ENCODE data around the gene KIAA0513.

Gene KIAA0513

DNA sequence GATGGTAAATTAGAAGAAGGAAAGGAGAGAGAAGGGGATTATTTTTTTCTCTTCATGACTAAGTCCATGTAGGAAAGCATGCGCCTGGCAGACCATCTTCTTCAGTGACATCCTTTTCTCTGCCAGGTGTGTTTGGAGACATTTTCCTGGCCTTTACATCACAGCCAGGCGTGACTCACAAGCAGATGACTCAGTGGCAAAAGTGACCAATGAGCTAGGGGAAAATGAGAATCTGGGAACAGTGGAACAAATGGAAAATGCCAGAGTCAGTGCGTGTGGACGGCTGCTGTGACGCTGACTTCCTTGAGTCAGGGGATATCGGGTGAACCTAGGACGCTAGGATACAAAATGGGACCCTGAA is 9.4 kb downstream of the KIAA0513 start:
- TF ChIP-seq, protein P1, sequence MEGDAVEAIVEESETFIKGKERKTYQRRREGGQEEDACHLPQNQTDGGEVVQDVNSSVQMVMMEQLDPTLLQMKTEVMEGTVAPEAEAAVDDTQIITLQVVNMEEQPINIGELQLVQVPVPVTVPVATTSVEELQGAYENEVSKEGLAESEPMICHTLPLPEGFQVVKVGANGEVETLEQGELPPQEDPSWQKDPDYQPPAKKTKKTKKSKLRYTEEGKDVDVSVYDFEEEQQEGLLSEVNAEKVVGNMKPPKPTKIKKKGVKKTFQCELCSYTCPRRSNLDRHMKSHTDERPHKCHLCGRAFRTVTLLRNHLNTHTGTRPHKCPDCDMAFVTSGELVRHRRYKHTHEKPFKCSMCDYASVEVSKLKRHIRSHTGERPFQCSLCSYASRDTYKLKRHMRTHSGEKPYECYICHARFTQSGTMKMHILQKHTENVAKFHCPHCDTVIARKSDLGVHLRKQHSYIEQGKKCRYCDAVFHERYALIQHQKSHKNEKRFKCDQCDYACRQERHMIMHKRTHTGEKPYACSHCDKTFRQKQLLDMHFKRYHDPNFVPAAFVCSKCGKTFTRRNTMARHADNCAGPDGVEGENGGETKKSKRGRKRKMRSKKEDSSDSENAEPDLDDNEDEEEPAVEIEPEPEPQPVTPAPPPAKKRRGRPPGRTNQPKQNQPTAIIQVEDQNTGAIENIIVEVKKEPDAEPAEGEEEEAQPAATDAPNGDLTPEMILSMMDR (conservative IDR thresholded peaks at IDR 0.05; ENCODE audit: low read length): no peak
- no peak for TF ChIP-seq EZH2phosphoT487 (IDR thresholded peaks at IDR 0.05; ENCODE audit: borderline replicate concordance)
- Histone ChIP-seq H3K9me2 (replicated peaks; ENCODE audit: low read depth, low read length) (no peaks in the 10 kb centered on the region), H3K9ac (ENCODE audit: low read depth, low read length, poor library complexity, severe bottlenecking) (no peak overlapping the region), H3K27me3 (ENCODE audit: insufficient read depth, low read length, poor library complexity, severe bottlenecking) (no peaks in the 10 kb centered on the region), H3K4me2 (ENCODE audit: low read depth, low read length, poor library complexity, severe bottlenecking) (no peak overlapping the region), H3K4me1 (ENCODE audit: insufficient read depth, low read length, poor library complexity, severe bottlenecking) (no peaks in the 10 kb centered on the region), H3K36me3 (ENCODE audit: insufficient read depth, low read length) (no peaks in the 10 kb centered on the region), H3K79me2 (ENCODE audit: insufficient read depth, low read length) (no peaks in the 10 kb centered on the region), H2AFZ (ENCODE audit: low read length) (no peak overlapping the region), H3K9me3 (ENCODE audit: insufficient read depth, low read depth, low read length) (no peaks in the 10 kb centered on the region), H3K4me3 (ENCODE audit: low read length, poor library complexity, severe bottlenecking) (no peak overlapping the region), H4K20me1 (ENCODE audit: insufficient read depth, low read length, poor library complexity, severe bottlenecking) (no peaks in the 10 kb centered on the region), H3F3A (ENCODE audit: low read depth) (no peaks in the 10 kb centered on the region)

DNA sequence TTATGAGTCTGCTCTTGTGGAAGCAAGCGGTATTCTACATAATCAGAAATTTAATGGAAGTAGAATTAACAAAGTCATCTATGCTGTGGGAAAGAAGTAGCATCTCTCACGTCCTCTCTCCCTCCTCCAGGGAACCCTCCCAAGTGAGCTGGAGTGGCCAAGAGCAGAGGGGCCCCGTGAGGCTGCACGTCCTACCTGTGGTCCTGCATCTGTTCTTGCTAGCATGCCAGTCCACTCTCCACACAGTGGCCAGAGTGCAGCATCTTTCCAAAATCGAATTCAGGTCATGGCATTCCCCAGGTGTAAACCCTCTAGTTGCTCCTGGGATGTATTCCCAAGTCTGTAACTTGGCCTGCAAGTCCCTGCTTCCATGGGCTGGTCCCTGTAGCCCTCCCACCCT is 10.1 kb downstream of the KIAA0513 start:
- H3K9me2 ChIP-seq (replicated peaks; ENCODE audit: low read depth, low read length): no peaks in the 10 kb centered on the region
- no peaks in the 10 kb centered on the region for H3K9me3 ChIP-seq (ENCODE audit: insufficient read depth, low read depth, low read length)
- no peaks in the 10 kb centered on the region for H3F3A ChIP-seq (ENCODE audit: low read depth)
- H3K4me2 ChIP-seq (ENCODE audit: low read depth, low read length, poor library complexity, severe bottlenecking): no peak overlapping the region
- H3K79me2 ChIP-seq (ENCODE audit: insufficient read depth, low read length): no peaks in the 10 kb centered on the region
- H3K4me1 ChIP-seq (ENCODE audit: insufficient read depth, low read length, poor library complexity, severe bottlenecking): no peaks in the 10 kb centered on the region
- H3K9ac ChIP-seq (ENCODE audit: low read depth, low read length, poor library complexity, severe bottlenecking): no peak overlapping the region
- no peaks in the 10 kb centered on the region for H3K36me3 ChIP-seq (ENCODE audit: insufficient read depth, low read length)
- H2AFZ ChIP-seq (ENCODE audit: low read length): no peak overlapping the region
- no peaks in the 10 kb centered on the region for H4K20me1 ChIP-seq (ENCODE audit: insufficient read depth, low read length, poor library complexity, severe bottlenecking)
- no peaks in the 10 kb centered on the region for H3K27me3 ChIP-seq (ENCODE audit: insufficient read depth, low read length, poor library complexity, severe bottlenecking)
- TF ChIP-seq EZH2phosphoT487 (IDR thresholded peaks at IDR 0.05; ENCODE audit: borderline replicate concordance): no peak
- TF ChIP-seq, protein P1 (conservative IDR thresholded peaks at IDR 0.05; ENCODE audit: low read length): no peak
- H3K4me3 ChIP-seq (ENCODE audit: low read length, poor library complexity, severe bottlenecking): no peak overlapping the region

DNA sequence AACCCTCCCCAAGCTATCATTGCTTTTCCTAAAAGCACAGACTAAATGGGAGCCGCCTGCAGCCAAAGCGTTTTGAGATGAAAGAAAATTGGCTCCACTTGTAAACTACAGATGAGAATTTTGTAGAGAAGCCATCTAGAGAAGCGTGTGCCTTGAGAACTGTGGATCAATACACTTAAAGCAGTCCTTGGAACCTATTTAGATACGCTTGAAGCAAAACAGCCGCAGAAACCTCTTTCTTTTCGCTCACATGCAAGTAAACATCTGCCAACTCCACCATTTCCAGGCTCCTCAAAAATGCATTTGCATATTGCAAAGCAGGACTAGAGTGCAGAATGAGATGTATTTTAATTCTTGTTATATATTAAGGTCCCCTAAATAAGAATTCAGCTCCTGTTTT is 13.1 kb downstream of the KIAA0513 start:
- no peaks in the 10 kb centered on the region for H3K27me3 ChIP-seq (ENCODE audit: insufficient read depth, low read length, poor library complexity, severe bottlenecking)
- H4K20me1 ChIP-seq (ENCODE audit: insufficient read depth, low read length, poor library complexity, severe bottlenecking): no peaks in the 10 kb centered on the region
- no peaks in the 10 kb centered on the region for H3F3A ChIP-seq (ENCODE audit: low read depth)
- no peaks in the 10 kb centered on the region for H3K4me1 ChIP-seq (ENCODE audit: insufficient read depth, low read length, poor library complexity, severe bottlenecking)
- no peak for TF ChIP-seq EZH2phosphoT487 (IDR thresholded peaks at IDR 0.05; ENCODE audit: borderline replicate concordance)
- TF ChIP-seq, protein P1 (conservative IDR thresholded peaks at IDR 0.05; ENCODE audit: low read length): no peak
- no peaks in the 10 kb centered on the region for H3K79me2 ChIP-seq (ENCODE audit: insufficient read depth, low read length)
- no peak overlapping the region for H3K9ac ChIP-seq (ENCODE audit: low read depth, low read length, poor library complexity, severe bottlenecking)
- H3K4me3 ChIP-seq (ENCODE audit: low read length, poor library complexity, severe bottlenecking): no peak overlapping the region
- H3K36me3 ChIP-seq (ENCODE audit: insufficient read depth, low read length): no peaks in the 10 kb centered on the region
- no peaks in the 10 kb centered on the region for H3K9me3 ChIP-seq (ENCODE audit: insufficient read depth, low read depth, low read length)
- H3K4me2 ChIP-seq (ENCODE audit: low read depth, low read length, poor library complexity, severe bottlenecking): no peak overlapping the region
- no peak overlapping the region for H2AFZ ChIP-seq (ENCODE audit: low read length)
- H3K9me2 ChIP-seq (replicated peaks; ENCODE audit: low read depth, low read length): no peaks in the 10 kb centered on the region
